ENCODE results near the gene COL9A3.

The COL9A3 gene

GRCh38 chr20:62887152-62887859 lies 70.5 kb downstream of the COL9A3 start:
- no peak for DNase-seq (ENCODE audit: low spot score in 2 of 2)
- Histone ChIP-seq H3K4me3 (no peak overlapping the region), H3K4me1 (no peaks in the 10 kb centered on the region), H3K27me3 (ENCODE audit: low read depth) (no peaks in the 10 kb centered on the region), H3K36me3 (replicated peaks) (peaks cover 55% of the 10 kb centered on the region), H3K9me3 (no peaks in the 10 kb centered on the region)
- in situ Hi-C loops (cut with MboI; ENCODE audit: low sequenced_read_pairs), result no loop called here

- in situ Hi-C loops (cut with MboI; ENCODE audit: low sequenced_read_pairs), result no loop called here
- Histone ChIP-seq H3K9me3 (no peaks in the 10 kb centered on the region), H3K4me3 (no peak overlapping the region), H3K36me3 (replicated peaks) (peaks cover 60% of the 10 kb centered on the region), H3K27me3 (ENCODE audit: low read depth) (no peaks in the 10 kb centered on the region), H3K4me1 (no peaks in the 10 kb centered on the region)
- DNase-seq (ENCODE audit: low spot score in 2 of 2), result no peak
Observed at GRCh38 chr20:62887860-62888239, 71.0 kb downstream of the COL9A3 start.

- in situ Hi-C loops (cut with MboI; ENCODE audit: low sequenced_read_pairs), result no loop called here
- no peak for DNase-seq (ENCODE audit: low spot score in 2 of 2)
- H3K4me3 ChIP-seq, result no peak overlapping the region
- no peaks in the 10 kb centered on the region for H3K9me3 ChIP-seq
- no peaks in the 10 kb centered on the region for H3K4me1 ChIP-seq
- no peaks in the 10 kb centered on the region for H3K27me3 ChIP-seq (ENCODE audit: low read depth)
- peaks cover 64% of the 10 kb centered on the region for H3K36me3 ChIP-seq (replicated peaks)
Observed at GRCh38 chr20:62888406-62888805, 71.6 kb downstream of the COL9A3 start.

- H3K9me3 ChIP-seq, result no peaks in the 10 kb centered on the region
- no peaks in the 10 kb centered on the region for H3K4me1 ChIP-seq
- no peak overlapping the region for H3K4me3 ChIP-seq
- H3K36me3 ChIP-seq (replicated peaks), result peaks cover 69% of the 10 kb centered on the region
- H3K27me3 ChIP-seq (ENCODE audit: low read depth), result no peaks in the 10 kb centered on the region
- in situ Hi-C loops (cut with MboI; ENCODE audit: low sequenced_read_pairs), result no loop called here
- DNase-seq (ENCODE audit: low spot score in 2 of 2), result no peak
Observed at GRCh38 chr20:62888910-62889309, 72.1 kb downstream of the COL9A3 start.

GRCh38 chr20:62889411-62889810 lies 72.6 kb downstream of the COL9A3 start:
- Histone ChIP-seq H3K4me3 (no peak overlapping the region), H3K27me3 (ENCODE audit: low read depth) (no peaks in the 10 kb centered on the region), H3K4me1 (no peaks in the 10 kb centered on the region), H3K36me3 (replicated peaks) (peaks cover 74% of the 10 kb centered on the region), H3K9me3 (no peaks in the 10 kb centered on the region)
- DNase-seq (ENCODE audit: low spot score in 2 of 2), result no peak
- in situ Hi-C loops (cut with MboI; ENCODE audit: low sequenced_read_pairs), result no loop called here

GRCh38 chr20:62889871-62890270 lies 73.0 kb downstream of the COL9A3 start:
- no peaks in the 10 kb centered on the region for H3K27me3 ChIP-seq (ENCODE audit: low read depth)
- H3K4me3 ChIP-seq, result no peak overlapping the region
- H3K9me3 ChIP-seq, result no peaks in the 10 kb centered on the region
- H3K36me3 ChIP-seq (replicated peaks), result peaks cover 79% of the 10 kb centered on the region
- no peaks in the 10 kb centered on the region for H3K4me1 ChIP-seq
- in situ Hi-C loops (cut with MboI; ENCODE audit: low sequenced_read_pairs), result no loop called here
- no peak for DNase-seq (ENCODE audit: low spot score in 2 of 2)

- in situ Hi-C loops (cut with MboI; ENCODE audit: low sequenced_read_pairs), result no loop called here
- no peak for DNase-seq (ENCODE audit: low spot score in 2 of 2)
- Histone ChIP-seq H3K36me3 (replicated peaks) (peaks cover 84% of the 10 kb centered on the region), H3K27me3 (ENCODE audit: low read depth) (no peaks in the 10 kb centered on the region), H3K4me3 (no peak overlapping the region), H3K9me3 (no peaks in the 10 kb centered on the region), H3K4me1 (no peaks in the 10 kb centered on the region)
Observed at GRCh38 chr20:62890444-62890843, 73.6 kb downstream of the COL9A3 start.
